SK-N-SH (cell line): ENCODE data around the gene LDHD. TPM values are rescaled to one million over a fixed set of nuclear protein-coding genes. Genes with fewer than 3 reads are reported as not detected.

ENCODE experiments used
- CTCF ChIA-PET: fragments of 300-600, 350-600 bp; formaldehyde crosslinking; extraction: SDS; loops from one replicate; lab custom pipeline; 2021; lab: Yijun Ruan, JAX
- POLR2A ChIA-PET: fragments of 350-600 bp; sonication (Branson Sonifier 250); formaldehyde crosslinking; extraction: SDS; loops from one replicate; lab custom pipeline; 2020; ENCODE audit warnings: antibody characterized with exemption, inconsistent platforms; lab: Yijun Ruan, JAX
- DNase-seq: peaks from one replicate; pipeline ENCODE4 v3.0.0; 2012
- H2AFZ ChIP-seq: fragments of 200-600 bp; sonication (generic); 2 replicates; pipeline ENCODE4 v1.8.1; 2016; ENCODE audit warnings: antibody characterized with exemption, mild to moderate bottlenecking, low read depth
- H3F3A ChIP-seq: fragments of 200-600 bp; sonication (generic); replicated peaks from 2 replicates; pipeline ENCODE3; 2016; ENCODE audit warnings: antibody characterized with exemption, mild to moderate bottlenecking; ENCODE audit not compliant: insufficient read depth
- H3K27ac ChIP-seq, 2 experiments: fragments of 200-500 bp in 1 of 2; fragments of 200-600 bp in 1 of 2; sonication (Bioruptor generic) in 1 of 2; sonication (generic), shearing (Covaris generic) in 1 of 2; 2 replicates each; pipeline versions ENCODE4 v1.5.1 to v1.6.1; 2014 to 2016; ENCODE audit warnings: low read depth in 2 of 2, inconsistent platforms in 1 of 2, low read length in 1 of 2, mild to moderate bottlenecking in 1 of 2, mixed read lengths in 1 of 2
- H3K27me3 ChIP-seq: fragments of 200-600 bp; sonication (generic), shearing (Covaris generic); 2 replicates; pipeline ENCODE4 v1.6.1; 2016; ENCODE audit warnings: mixed run types; ENCODE audit not compliant: insufficient read depth
- H3K36me3 ChIP-seq, 2 experiments: fragments of 200-500 bp in 1 of 2; fragments of 200-600 bp in 1 of 2; sonication (Bioruptor generic) in 1 of 2; sonication (generic) in 1 of 2; replicated peaks in 1 of 2; 2 replicates each; pipeline versions ENCODE3 to v1.5.1; 2014 to 2016; ENCODE audit warnings: low read length in 1 of 2, mild to moderate bottlenecking in 1 of 2; ENCODE audit not compliant: insufficient read depth in 2 of 2, control insufficient read depth in 1 of 2
- H3K4me1 ChIP-seq, 2 experiments: fragments of 200-500 bp in 1 of 2; fragments of 200-600 bp in 1 of 2; sonication (Bioruptor generic) in 1 of 2; sonication (generic), shearing (Covaris generic) in 1 of 2; 2 replicates each; pipeline versions ENCODE4 v1.5.1 to v1.6.1; 2014 to 2016; ENCODE audit warnings: low read depth in 1 of 2, low read length in 1 of 2, mixed run types in 1 of 2; ENCODE audit not compliant: insufficient read depth in 2 of 2, control insufficient read depth in 1 of 2
- H3K4me2 ChIP-seq: fragments of 200-600 bp; sonication (generic), shearing (Covaris generic); 2 replicates; pipeline ENCODE4 v1.6.1; 2017; ENCODE audit warnings: mixed run types
- H3K4me3 ChIP-seq, 2 experiments: fragments of 200-500 bp in 1 of 2; fragments of 200-600 bp in 1 of 2; sonication (Bioruptor generic) in 1 of 2; sonication (generic), shearing (Covaris generic) in 1 of 2; 2 replicates each; pipeline versions ENCODE4 v1.5.1 to v1.8.1; 2014 to 2016; ENCODE audit warnings: low read depth in 2 of 2, inconsistent platforms in 1 of 2, low read length in 1 of 2, mild to moderate bottlenecking in 1 of 2, mixed read lengths in 1 of 2, moderate library complexity in 1 of 2
- H3K79me2 ChIP-seq: fragments of 200-600 bp; sonication (generic); 2 replicates; pipeline ENCODE4 v1.8.1; 2017; ENCODE audit warnings: mild to moderate bottlenecking; ENCODE audit not compliant: insufficient read depth
- H3K9ac ChIP-seq: fragments of 200-600 bp; sonication (generic); 2 replicates; pipeline ENCODE4 v1.6.1; 2017; ENCODE audit warnings: mixed run types
- H3K9me2 ChIP-seq: fragments of 200-600 bp; sonication (generic); 2 replicates; pipeline ENCODE4 v1.6.1; 2017; ENCODE audit warnings: mixed run types
- H3K9me3 ChIP-seq: fragments of 200-600 bp; sonication (generic); 2 replicates; pipeline ENCODE4 v1.6.1; 2017; ENCODE audit warnings: mixed run types, mild to moderate bottlenecking, moderate library complexity
- H4K20me1 ChIP-seq: fragments of 200-600 bp; sonication (generic); 2 replicates; pipeline ENCODE4 v1.6.1; 2017; ENCODE audit warnings: mild to moderate bottlenecking, mixed run types; ENCODE audit not compliant: insufficient read depth
- CTCF ChIP-seq: fragments of 200-600 bp; sonication (generic); IDR thresholded peaks from 2 replicates; pipeline ENCODE4 v1.6.1; 2017; ENCODE audit warnings: antibody characterized with exemption, mild to moderate bottlenecking, moderate library complexity
- EZH2phosphoT487 ChIP-seq: fragments of 200-600 bp; sonication (generic); IDR thresholded peaks from 2 replicates; pipeline ENCODE4 v1.6.1; 2017; ENCODE audit warnings: low read depth, mixed run types, mild to moderate bottlenecking, antibody characterized with exemption, moderate library complexity, borderline replicate concordance
- JUND ChIP-seq: IDR thresholded peaks from 2 replicates; pipeline ENCODE4 v1.4.0; 2012
- PBX3 ChIP-seq: IDR thresholded peaks from 2 replicates; pipeline ENCODE4; 2012
- POLR2AphosphoS5 ChIP-seq: IDR thresholded peaks from 2 replicates; pipeline ENCODE4 v1.6.1; 2012; ENCODE audit warnings: low read depth, low read length
- RAD21 ChIP-seq: IDR thresholded peaks from 2 replicates; pipeline ENCODE4 v1.6.1; 2012; ENCODE audit warnings: mild to moderate bottlenecking, low read length
- USF1 ChIP-seq: IDR thresholded peaks from 2 replicates; pipeline ENCODE4 v1.4.0; 2012; ENCODE audit warnings: low read depth, borderline replicate concordance
- WGBS: methylation state at CpG from one replicate; pipeline ENCODE4 v1.1.6; 2017; ENCODE audit warnings: low lambda C conversion rate; 5-methylcytosine and 5-hydroxymethylcytosine counted together
- polyA plus RNA-seq, 3 experiments: library from polyadenylated mRNA; depleted of rRNA; stranded (reverse); fragments of >200 nt; gene quantifications; 2 replicates each; pipeline ENCODE4 v1.2.3, GENCODE V29; 2012

Gene LDHD
- polyA plus RNA-seq, 1 of the 3 experiments (the other 2 are of a cell fraction) = 0.53 TPM

- H3F3A ChIP-seq = peaks cover 3% of the 10 kb centered on the region
- H3K4me1 ChIP-seq = peaks cover 13 to 36% of the 10 kb centered on the region in 2 experiments; a peak in 3 of 4 replicates
- no peak overlapping the region for H3K4me2 ChIP-seq
- peaks cover 0 to 3% of the 10 kb centered on the region in 2 experiments for H3K36me3 ChIP-seq
- no peak overlapping the region for H2AFZ ChIP-seq
- H3K79me2 ChIP-seq = peaks cover 66% of the 10 kb centered on the region
- POLR2A ChIA-PET = interaction anchor here (1.7 kb wide), 1 partner anchor 17 kb away, joined by 4 read pairs; no protein-coding TSS in a partner anchor
- H3K9me3 ChIP-seq = no peaks in the 10 kb centered on the region
- H4K20me1 ChIP-seq = peaks cover 37% of the 10 kb centered on the region
- H3K4me3 ChIP-seq = no peak overlapping the region
- TF ChIP-seq CTCF = no peak
- no peak for DNase-seq
- no peaks in the 10 kb centered on the region for H3K9me2 ChIP-seq
- peak overlapping the region in 1 of 2 experiments; percentile 78; a peak in 1 of 4 replicates for H3K27ac ChIP-seq
- WGBS = 74% methylated on average over 3 of the region's 3 CpGs
- no peak overlapping the region for H3K9ac ChIP-seq
- CTCF ChIA-PET = interaction anchor here (0.8 to 2.9 kb wide), 5 partner anchors 9 to 107 kb away, joined by 3 to 18 read pairs (median 4); partner anchors contain the start of gene ZNRF1
- H3K27me3 ChIP-seq = no peaks in the 10 kb centered on the region
Measured at GRCh38 chr16:75088216-75088615, 28.4 kb downstream of the LDHD start.

- Histone ChIP-seq H3K36me3 (peaks cover 0 to 3% of the 10 kb centered on the region in 2 experiments), H3K9me2 (no peaks in the 10 kb centered on the region), H3K4me3 (no peak overlapping the region), H4K20me1 (peaks cover 40% of the 10 kb centered on the region), H3F3A (peaks cover 3% of the 10 kb centered on the region), H3K4me1 (peaks cover 13 to 36% of the 10 kb centered on the region in 2 experiments; a peak in 3 of 4 replicates), H3K9me3 (no peaks in the 10 kb centered on the region), H3K27ac (peak overlapping the region; percentile 27 to 78; a peak in 3 of 4 replicates), H3K9ac (no peak overlapping the region), H3K27me3 (no peaks in the 10 kb centered on the region), H3K79me2 (peaks cover 66% of the 10 kb centered on the region), H3K4me2 (peak overlapping the region; percentile 29; the same call in 1 of the 2 replicates), H2AFZ (no peak overlapping the region)
- 89% methylated on average over 6 of the region's 10 CpGs for WGBS
- peak; percentile 36 for DNase-seq
- CTCF ChIA-PET = interaction anchor here (1.0 to 2.9 kb wide), 4 partner anchors 9 to 94 kb away, joined by 3 to 18 read pairs (median 6); partner anchors contain the start of gene ZNRF1
- POLR2A ChIA-PET = interaction anchor here (0.6 to 1.7 kb wide), 2 partner anchors 18 to 312 kb away, joined by 3 to 4 read pairs; no protein-coding TSS in a partner anchor
- TF ChIP-seq USF1 = no peak
- TF ChIP-seq RAD21 = no peak
- 0 out of 2 replicates have a peak, but pooled peaks have one; percentile 16 for TF ChIP-seq PBX3
- no peak for TF ChIP-seq JUND
- no peak for TF ChIP-seq POLR2AphosphoS5
- no peak for TF ChIP-seq EZH2phosphoT487
Measured at GRCh38 chr16:75087375-75087979, 29.1 kb downstream of the LDHD start.
